Activated T-cell treated with anti-CD3 and anti-CD28 coated beads, Interleukin-2, amount 50 U/mL, for 72 hours (primary cell): Measurements from ENCODE around the gene LTBP3. TPM values are rescaled to one million over a fixed set of nuclear protein-coding genes. Genes with fewer than 3 reads are reported as not detected.

Source experiments
- ATAC-seq, 2 donors: fragments of 150-1000 bp; cut with Tn5 transposase; replicated peaks in 1 of 2; 2 replicates each; pipeline ENCODE4 v1.10.0; 2021; ENCODE audit warnings: moderate library complexity in 2 of 2, mild to moderate bottlenecking in 1 of 2
- DNase-seq, 2 donors: peaks; one replicate each; pipeline ENCODE4 v3.0.0; 2021 to 2022; ENCODE audit warnings: mixed read lengths in 1 of 2
- H3K27ac Mint-ChIP-seq: one replicate; pipeline ENCODE4 v1.8.0; 2022; ENCODE audit warnings: mild to moderate bottlenecking, moderate library complexity, mixed read lengths
- H3K27me3 Mint-ChIP-seq: one replicate; pipeline ENCODE4 v1.8.0; 2022; ENCODE audit warnings: low read depth, mixed read lengths
- H3K36me3 Mint-ChIP-seq, 2 donors: one replicate each; pipeline ENCODE4 v1.8.0; 2022; ENCODE audit warnings: mixed read lengths in 2 of 2, mild to moderate bottlenecking in 1 of 2; ENCODE audit not compliant: insufficient read depth in 2 of 2
- H3K4me1 Mint-ChIP-seq: one replicate; pipeline ENCODE4 v1.8.0; 2022; ENCODE audit warnings: low read depth, mixed read lengths
- H3K4me3 Mint-ChIP-seq, 2 donors: one replicate each; pipeline ENCODE4 v1.8.0; 2022; ENCODE audit warnings: mild to moderate bottlenecking in 2 of 2, mixed read lengths in 2 of 2, moderate library complexity in 2 of 2
- H3K9me3 Mint-ChIP-seq, 2 donors: one replicate each; pipeline ENCODE4 v1.8.0; 2022; ENCODE audit warnings: mixed read lengths in 2 of 2
- total RNA-seq, 2 donors: library from RNA; stranded (reverse); gene quantifications; one replicate each; pipeline ENCODE4 v1.2.3, GENCODE V29; 2022

The LTBP3 gene
- total RNA-seq, 2 donors from 2014 or later = 106 TPM

GRCh38 chr11:65489035-65489705 is 69.0 kb downstream of the LTBP3 start:
- Mint-ChIP-seq H3K27me3 (no peaks in the 10 kb centered on the region), H3K36me3 (no peaks in the 10 kb centered on the region), H3K4me3 (peak overlapping the region in 1 of 2 donors; percentile 27), H3K27ac (no peak overlapping the region), H3K4me1 (peaks cover 86% of the 10 kb centered on the region), H3K9me3 (no peaks in the 10 kb centered on the region)
- ATAC-seq (no peak), DNase-seq (no peak)

Other genes starting within 250 kb of the LTBP3 start
- gene CDC42EP2, start 243.5 kb downstream of the LTBP3 start, total RNA-seq = 1 to 10 TPM; 1.4 to 2.3 TPM
- gene DPF2, start 224.5 kb downstream of the LTBP3 start, total RNA-seq = 100 to 1,000 TPM; 110 to 139 TPM
- 1 to 10 TPM; 1.3 to 1.8 TPM for gene TIGD3, start 203.6 kb downstream of the LTBP3 start, total RNA-seq
- 10 to 100 TPM; 16.4 to 18.8 TPM for gene SLC25A45, start 175.7 kb downstream of the LTBP3 start, total RNA-seq
- 10 to 100 TPM; 43.5 to 47.2 TPM for gene FRMD8, start 171.7 kb downstream of the LTBP3 start, total RNA-seq
- gene NEAT1, start 135.6 kb downstream of the LTBP3 start, total RNA-seq = 1,000 to 10,000 TPM in 1 of 2 donors, 100 to 1,000 TPM in 1; 678 to 1,151 TPM
- gene MALAT1, start 59.3 kb downstream of the LTBP3 start, total RNA-seq = over 10,000 TPM in 1 of 2 donors, 1,000 to 10,000 TPM in 1; 8,391 to 13,279 TPM
- 10 to 100 TPM; 77.9 to 83.4 TPM for gene SCYL1, start 33.3 kb downstream of the LTBP3 start, total RNA-seq
- gene ZNRD2, start 12.1 kb upstream of the LTBP3 start, total RNA-seq = 10 to 100 TPM; 23.5 to 25.1 TPM
- 10 to 100 TPM; 21.4 to 26.7 TPM for gene FAM89B, start 14.2 kb upstream of the LTBP3 start, total RNA-seq
- 100 to 1,000 TPM in 1 of 2 donors, 10 to 100 TPM in 1; 93.9 to 113 TPM for gene EHBP1L1, start 17.7 kb upstream of the LTBP3 start, total RNA-seq
- gene KCNK7, start 37.4 kb upstream of the LTBP3 start, total RNA-seq = under 1 TPM; 0.34 to 0.39 TPM
- gene MAP3K11, start 55.9 kb upstream of the LTBP3 start, total RNA-seq = 10 to 100 TPM; 57.3 to 70.1 TPM
- 10 to 100 TPM; 45.9 TPM for gene PCNX3, start 57.4 kb upstream of the LTBP3 start, total RNA-seq
- 100 to 1,000 TPM; 132 to 137 TPM for gene SIPA1, start 79.7 kb upstream of the LTBP3 start, total RNA-seq
- 100 to 1,000 TPM; 116 to 121 TPM for gene RELA, start 104.6 kb upstream of the LTBP3 start, total RNA-seq
- 100 to 1,000 TPM in 1 of 2 donors, 10 to 100 TPM in 1; 86.4 to 105 TPM for gene KAT5, start 153.9 kb upstream of the LTBP3 start, total RNA-seq
- gene RNASEH2C, start 162.4 kb upstream of the LTBP3 start, total RNA-seq = 10 to 100 TPM; 35.4 to 37.1 TPM
- 10 to 100 TPM; 20.0 to 22.4 TPM for gene AP5B1, start 222.6 kb upstream of the LTBP3 start, total RNA-seq
- under 1 TPM in 1 of 2 donors, not detected in 1; 0.16 TPM for gene OVOL1, start 228.7 kb upstream of the LTBP3 start, total RNA-seq